Body of pancreas (tissue), 4 donors: ENCODE results near the gene TMEM141. TPM values are rescaled to one million over a fixed set of nuclear protein-coding genes. Genes with fewer than 3 reads are reported as not detected.
"Not testable (repeated sequence)": the region's sequence is repeated elsewhere in the genome, so short reads cannot be mapped to it uniquely, and the experiment has no call there.

Source experiments
- ATAC-seq: fragments of 150-250 bp; one replicate; pipeline ENCODE4 v1.9.1; 2016
- DNase-seq, 4 donors: peaks; one replicate each; pipeline ENCODE4 v3.0.0-alpha.2; 2019
- H3K27ac ChIP-seq, 4 donors: fragments of 200-600 bp; sonication (generic); 1 replicate in 3 of 4; 2 replicates in 1 of 4; pipeline versions ENCODE4 v1.5.1 to v1.6.1; 2016 to 2019; ENCODE audit warnings: mild to moderate bottlenecking in 1 of 4, mixed read lengths in 1 of 4, moderate library complexity in 1 of 4
- H3K27me3 ChIP-seq, 2 donors: fragments of 200-600 bp; sonication (generic); one replicate each; pipeline ENCODE4 v1.6.0; 2016; ENCODE audit warnings: mild to moderate bottlenecking in 1 of 2
- H3K36me3 ChIP-seq, 2 donors: fragments of 200-600 bp; sonication (generic); replicated peaks in 1 of 2; 2 replicates each; pipeline ENCODE4 v1.5.1; 2016; ENCODE audit warnings: low read depth in 2 of 2; ENCODE audit not compliant: insufficient read depth in 1 of 2
- H3K4me1 ChIP-seq: fragments of 200-600 bp; sonication (generic); one replicate; pipeline ENCODE4 v1.6.0; 2016
- H3K4me3 ChIP-seq, 2 donors: fragments of 200-600 bp; sonication (generic); 1 replicate in 1 of 2; 2 replicates in 1 of 2; pipeline ENCODE4 v1.5.1; 2016 to 2019
- H3K9me3 ChIP-seq, 3 donors: fragments of 200-600 bp; sonication (generic); 1 replicate in 2 of 3; 2 replicates in 1 of 3; pipeline ENCODE4 v1.5.1; 2016
- CTCF ChIP-seq, 7 experiments: fragments of 450-650 bp in 4 of 7; fragments of 200-600 bp in 3 of 7; sonication (generic) in 3 of 7; IDR thresholded peaks; one replicate each; pipeline ENCODE4 v1.5.1; 2016 to 2019; ENCODE audit warnings: antibody characterized with exemption in 7 of 7
- POLR2A ChIP-seq, 3 donors: fragments of 450-650 bp; IDR thresholded peaks; one replicate each; pipeline ENCODE4 v1.6.1; 2016; ENCODE audit warnings: antibody characterized with exemption in 3 of 3, mild to moderate bottlenecking in 2 of 3
- WGBS, 2 donors: methylation state at CpG; one replicate each; pipeline ENCODE4 v1.1.5; 2017; 5-methylcytosine and 5-hydroxymethylcytosine counted together
- intact Hi-C: fragments of 100-400 bp; cut with DNase I; formaldehyde crosslinking; loops from one replicate; pipeline ENCODE4 v1.15.1; 2023
- total RNA-seq, 2 donors: library from RNA; depleted of rRNA; stranded (reverse); fragments of >200 nt; gene quantifications; one replicate each; pipeline ENCODE4 v1.1.0, GENCODE V29; 2016

TMEM141 gene
- total RNA-seq, 2 donors from 2014 or later = 45.1 to 52.1 TPM

DNA sequence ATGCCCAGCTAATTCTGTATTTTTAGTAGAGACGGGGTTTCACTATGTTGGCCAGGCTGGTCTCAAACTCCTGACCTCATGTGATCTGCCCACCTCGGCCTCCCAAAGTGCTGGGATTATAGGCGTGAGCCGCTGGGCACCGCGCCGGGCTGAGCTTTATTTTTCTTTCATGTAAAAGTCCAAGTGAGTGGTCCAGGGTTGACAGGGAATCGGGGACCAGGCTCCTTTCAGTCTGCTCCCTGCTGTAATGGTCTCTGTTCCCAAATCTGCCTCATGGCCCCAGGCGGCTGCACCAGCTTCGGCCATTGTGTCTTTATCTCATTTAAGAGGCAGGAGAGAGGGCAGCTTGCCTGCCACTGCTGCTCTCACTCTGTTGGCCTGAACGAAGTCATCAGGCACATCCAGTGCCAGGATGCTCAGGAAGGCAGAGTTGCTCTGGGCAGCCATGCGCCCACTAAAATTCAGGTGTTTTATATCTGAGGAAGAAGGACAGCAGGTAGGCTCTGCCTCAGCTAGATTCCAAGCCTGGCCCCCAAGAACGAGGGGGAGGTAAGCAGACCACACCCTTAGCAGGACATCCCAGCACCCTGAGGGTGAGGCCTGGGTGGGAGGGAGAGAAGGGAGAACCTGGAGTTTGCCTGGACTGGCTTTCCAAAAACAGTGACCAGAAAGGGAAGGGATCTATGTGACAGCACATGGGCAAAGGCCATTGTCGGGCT lies 3.3 kb downstream of the TMEM141 start:
- intact Hi-C loops = no loop called here
- ATAC-seq = no peak
- no peak overlapping the region for H3K27ac ChIP-seq
- no peaks in the 10 kb centered on the region for H3K27me3 ChIP-seq
- H3K4me3 ChIP-seq = no peak overlapping the region
- TF ChIP-seq POLR2A (IDR thresholded peaks at IDR 0.05) (no peak), CTCF (IDR thresholded peaks at IDR 0.05) (no peak)
- DNase-seq = no peak
- peaks cover 72% of the 10 kb centered on the region for H3K4me1 ChIP-seq
- no peaks in the 10 kb centered on the region for H3K36me3 ChIP-seq
- H3K9me3 ChIP-seq = no peaks in the 10 kb centered on the region
- WGBS, 2 donors = 86 to 87% methylated on average over 13 to 14 of the region's 14 CpGs

GRCh38 chr9:136795000-136795348 lies 3.8 kb downstream of the TMEM141 start:
- peaks cover 72% of the 10 kb centered on the region for H3K4me1 ChIP-seq
- no peaks in the 10 kb centered on the region for H3K9me3 ChIP-seq
- WGBS, 2 donors = 71 to 83% methylated on average over 6 of the region's 6 CpGs
- ATAC-seq (no peak), DNase-seq (no peak)
- intact Hi-C loops = no loop called here
- no peak for TF ChIP-seq POLR2A (IDR thresholded peaks at IDR 0.05)
- TF ChIP-seq CTCF (IDR thresholded peaks at IDR 0.05) = no peak
- no peak overlapping the region for H3K4me3 ChIP-seq
- H3K36me3 ChIP-seq = no peaks in the 10 kb centered on the region
- no peaks in the 10 kb centered on the region for H3K27me3 ChIP-seq
- H3K27ac ChIP-seq = no peak overlapping the region

DNA sequence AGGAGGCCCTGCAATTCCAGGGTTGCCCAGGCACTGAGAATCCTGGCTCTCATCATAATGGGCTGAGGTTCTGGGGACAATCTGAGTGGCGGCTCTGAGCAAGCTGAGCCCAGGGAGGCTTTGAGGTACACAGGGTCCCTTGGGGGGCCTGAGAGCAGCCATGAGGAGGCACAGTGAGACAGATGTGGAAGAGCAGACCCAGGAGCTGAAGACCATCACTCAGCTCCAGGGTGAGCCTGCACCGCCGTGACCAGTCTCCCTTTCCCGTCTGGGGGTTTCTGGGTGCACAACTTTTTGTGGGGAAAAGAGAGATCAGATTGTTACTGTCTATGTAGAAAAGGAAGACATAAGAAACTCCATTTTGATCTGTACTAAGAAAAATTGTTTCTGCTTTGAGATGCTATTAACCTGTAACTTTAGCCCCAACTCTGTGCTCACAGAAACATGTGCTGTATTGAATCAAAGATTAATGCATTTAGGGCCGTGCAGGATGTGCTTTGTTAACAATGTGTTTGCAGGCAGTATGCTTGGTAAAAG lies 5.2 kb downstream of the TMEM141 start, which contains the start of gene CCDC183:
CCDC183 (plus strand) TSS at position 101 of the 537 bp plus-strand sequence; CDS start at position 161, 60 bp downstream.
- ATAC-seq (no peak), DNase-seq (no peak)
- no peak within 1 kb of the TSS for H3K4me3 ChIP-seq
- intact Hi-C loops = no loop called here
- H3K27me3 ChIP-seq = no peaks in the 10 kb centered on the region
- H3K27ac ChIP-seq = peak within 1 kb of the TSS in 3 of 4 donors; percentile 16 to 63 (median 23)
- 38 to 43% methylated on average over 4 to 5 of the region's 5 CpGs for WGBS, 2 donors
- H3K36me3 ChIP-seq = no peaks in the 10 kb centered on the region
- peaks cover 77% of the 10 kb centered on the region for H3K4me1 ChIP-seq
- TF ChIP-seq CTCF (IDR thresholded peaks at IDR 0.05) (no peak), POLR2A (IDR thresholded peaks at IDR 0.05) (no peak)
- no peaks in the 10 kb centered on the region for H3K9me3 ChIP-seq

- Histone ChIP-seq H3K4me1 (peaks cover 75% of the 10 kb centered on the region), H3K27ac (peak overlapping the region in 3 of 4 donors; percentile 16 to 63 (median 23))
- peak in 1 of 3 donors; percentile 20 for TF ChIP-seq POLR2A (IDR thresholded peaks at IDR 0.05)
- H3K27me3 ChIP-seq, H3K36me3 ChIP-seq, intact Hi-C loops, ATAC-seq, H3K4me3 ChIP-seq, H3K9me3 ChIP-seq: not testable (repeated sequence)
- 4 to 5% methylated on average over 10 of the region's 10 CpGs for WGBS, 2 donors
- peak; percentile 17 to 75 (median 52) for DNase-seq
These were observed 5.7 kb downstream of the TMEM141 start for GRCh38 chr9:136796775-136797347.

GRCh38 chr9:136798708-136799078 lies 7.5 kb downstream of the TMEM141 start:
- Histone ChIP-seq H3K27ac (peak overlapping the region; percentile 71 to 87 (median 85)), H3K27me3 (no peaks in the 10 kb centered on the region), H3K9me3 (no peaks in the 10 kb centered on the region), H3K4me3 (no peak overlapping the region), H3K4me1 (peaks cover 57% of the 10 kb centered on the region), H3K36me3 (no peaks in the 10 kb centered on the region)
- TF ChIP-seq POLR2A (IDR thresholded peaks at IDR 0.05) (no peak), CTCF (IDR thresholded peaks at IDR 0.05) (no peak)
- ATAC-seq = no peak
- 41 to 70% methylated on average over 3 to 6 of the region's 6 CpGs for WGBS, 2 donors
- peak in 1 of 4 donors; percentile 18 for DNase-seq
- intact Hi-C loops = no loop called here
